ENCODE measurements around the gene MYOCD. TPM values are rescaled to one million over a fixed set of nuclear protein-coding genes. Genes with fewer than 3 reads are reported as not detected.

The MYOCD gene
- total RNA-seq, 2 donors from 2014 or later, result 7.5 to 11.8 TPM

- whole genome bisulfite sequencing, 2 experiments (ENCODE audit: insufficient coverage in 1 of 2, insufficient read length in 1 of 2), result 83 to 100% methylated on average over 1 to 2 of the region's 2 CpGs
- DNase-seq, result no peak
- H3K9ac ChIP-seq (ENCODE audit: extremely low read depth, low read length, poor library complexity, severe bottlenecking), result no peak overlapping the region
- H3K9me3 ChIP-seq (ENCODE audit: control insufficient read depth, low read length), result no peaks in the 10 kb centered on the region
- Mint-ChIP-seq H3K27me3 (ENCODE audit: insufficient read depth) (no peaks in the 10 kb centered on the region), H3K4me1 (peaks cover 11% of the 10 kb centered on the region), H3K4me3 (no peak overlapping the region), H3K9me3 (no peaks in the 10 kb centered on the region), H3K36me3 (ENCODE audit: low read depth) (no peaks in the 10 kb centered on the region), H3K27ac (no peak overlapping the region)
- no peaks in the 10 kb centered on the region for H3K36me3 ChIP-seq (ENCODE audit: control insufficient read depth, insufficient read depth, low read length)
- H3K27me3 ChIP-seq (ENCODE audit: control insufficient read depth, insufficient read depth, low read length, poor library complexity, severe bottlenecking), result no peaks in the 10 kb centered on the region
- H3K4me1 ChIP-seq (ENCODE audit: control insufficient read depth, insufficient read depth, low read length), result no peaks in the 10 kb centered on the region
- H3K27ac ChIP-seq (ENCODE audit: low read depth, low read length), result no peak overlapping the region
- H3K4me3 ChIP-seq (ENCODE audit: low read length), result no peak overlapping the region
- no peak for TF ChIP-seq CTCF (conservative IDR thresholded peaks at IDR 0.05)
Observed at GRCh38 chr17:12618557-12618956, 47.1 kb upstream of the MYOCD start.

- H3K27me3 ChIP-seq (ENCODE audit: control insufficient read depth, insufficient read depth, low read length, poor library complexity, severe bottlenecking), result no peaks in the 10 kb centered on the region
- Mint-ChIP-seq H3K36me3 (ENCODE audit: low read depth) (no peaks in the 10 kb centered on the region), H3K4me3 (no peak overlapping the region), H3K27ac (no peak overlapping the region), H3K4me1 (peaks cover 14% of the 10 kb centered on the region), H3K27me3 (ENCODE audit: insufficient read depth) (no peaks in the 10 kb centered on the region), H3K9me3 (no peaks in the 10 kb centered on the region)
- no peak for DNase-seq
- no peaks in the 10 kb centered on the region for H3K36me3 ChIP-seq (ENCODE audit: control insufficient read depth, insufficient read depth, low read length)
- no peak overlapping the region for H3K27ac ChIP-seq (ENCODE audit: low read depth, low read length)
- WGBS, 2 experiments (ENCODE audit: insufficient coverage in 1 of 2, insufficient read length in 1 of 2), result 73 to 82% methylated on average over 5 to 7 of the region's 7 CpGs
- no peak for TF ChIP-seq CTCF (conservative IDR thresholded peaks at IDR 0.05)
- H3K9me3 ChIP-seq (ENCODE audit: control insufficient read depth, low read length), result no peaks in the 10 kb centered on the region
- no peak overlapping the region for H3K4me3 ChIP-seq (ENCODE audit: low read length)
- no peak overlapping the region for H3K9ac ChIP-seq (ENCODE audit: extremely low read depth, low read length, poor library complexity, severe bottlenecking)
- H3K4me1 ChIP-seq (ENCODE audit: control insufficient read depth, insufficient read depth, low read length), result no peaks in the 10 kb centered on the region
Observed at GRCh38 chr17:12619459-12620199, 46.1 kb upstream of the MYOCD start.

- Histone ChIP-seq H3K27ac (ENCODE audit: low read depth, low read length) (no peak overlapping the region), H3K4me3 (ENCODE audit: low read length) (no peak overlapping the region), H3K9ac (ENCODE audit: extremely low read depth, low read length, poor library complexity, severe bottlenecking) (no peak overlapping the region), H3K36me3 (ENCODE audit: control insufficient read depth, insufficient read depth, low read length) (no peaks in the 10 kb centered on the region), H3K9me3 (ENCODE audit: control insufficient read depth, low read length) (no peaks in the 10 kb centered on the region), H3K4me1 (ENCODE audit: control insufficient read depth, insufficient read depth, low read length) (no peaks in the 10 kb centered on the region), H3K27me3 (ENCODE audit: control insufficient read depth, insufficient read depth, low read length, poor library complexity, severe bottlenecking) (no peaks in the 10 kb centered on the region)
- H3K4me1 Mint-ChIP-seq, result peaks cover 14% of the 10 kb centered on the region
- TF ChIP-seq CTCF (conservative IDR thresholded peaks at IDR 0.05), result no peak
- no peak overlapping the region for H3K27ac Mint-ChIP-seq
- H3K9me3 Mint-ChIP-seq, result no peaks in the 10 kb centered on the region
- DNase-seq, result no peak
- 64% methylated on average over 4 of the region's 5 CpGs; no CpG with 5 or more reads in 1 of the 2 experiments for WGBS, 2 experiments (ENCODE audit: insufficient coverage in 1 of 2, insufficient read length in 1 of 2)
- no peak overlapping the region for H3K4me3 Mint-ChIP-seq
- no peaks in the 10 kb centered on the region for H3K36me3 Mint-ChIP-seq (ENCODE audit: low read depth)
- H3K27me3 Mint-ChIP-seq (ENCODE audit: insufficient read depth), result no peaks in the 10 kb centered on the region
Observed at GRCh38 chr17:12620200-12620720, 45.4 kb upstream of the MYOCD start.

Data from endodermal cell (in vitro differentiated cells).